ENCODE measurements around the gene USP48. TPM values are rescaled to one million over a fixed set of nuclear protein-coding genes. Genes with fewer than 3 reads are reported as not detected.

USP48 gene
- total and polyA plus RNA-seq, 2 of the 13 experiments (the other 11 are each of a cell fraction or from before 2014, with no cell fraction given), result 30.4 to 30.7 TPM

DNA sequence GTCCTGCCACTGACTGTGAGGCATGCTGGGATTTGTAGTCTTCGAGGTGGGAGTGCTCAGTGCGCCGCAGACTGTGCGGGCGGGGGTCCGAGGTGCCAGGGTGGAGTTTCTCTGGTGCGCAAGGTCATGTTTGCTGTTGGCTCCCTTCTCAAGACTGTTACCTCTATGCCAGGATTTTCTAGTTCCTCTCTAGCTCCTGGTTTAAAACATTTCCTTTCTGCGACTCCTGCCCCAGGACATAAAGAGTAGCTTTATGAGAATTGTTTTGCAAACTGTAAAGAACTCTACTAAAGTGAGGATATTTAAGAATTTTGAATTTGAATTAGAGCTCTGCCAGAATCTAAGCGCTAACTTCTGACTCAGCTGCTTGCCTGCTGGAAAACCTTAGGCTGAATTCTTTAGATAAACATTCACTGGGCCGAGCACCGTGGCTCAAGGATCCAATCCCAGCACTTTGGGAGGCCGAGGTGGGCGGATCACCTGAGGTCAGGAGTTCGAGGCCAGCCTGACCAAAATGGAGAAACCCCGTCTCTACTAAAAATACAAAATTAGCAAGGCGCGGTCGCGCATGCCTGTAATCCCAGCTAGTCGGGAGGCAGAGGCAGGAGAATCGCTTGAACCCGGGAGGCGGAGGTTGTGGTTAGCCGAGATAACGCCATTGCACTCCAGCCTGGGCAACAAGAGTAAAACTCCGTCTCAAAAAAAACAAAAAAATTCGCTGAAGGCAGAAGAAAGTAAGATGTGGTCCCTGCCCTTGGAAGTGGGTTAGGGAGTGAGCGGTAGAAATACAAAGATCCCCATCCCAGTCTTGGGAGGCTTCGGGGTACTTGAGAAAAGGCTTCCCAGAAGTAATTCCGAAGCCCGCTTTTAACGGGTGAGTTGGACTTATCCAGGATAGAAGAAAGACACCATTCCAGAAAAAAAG, 992 bp upstream of the USP48 start (continued):
- TF ChIP-seq NR0B2 (CRISPR knock-in tag; IDR thresholded peaks at IDR 0.05) (no peak), ZNF747 (CRISPR knock-in tag; IDR thresholded peaks at IDR 0.05; ENCODE audit: borderline replicate concordance) (no peak), FOXA3 (CRISPR knock-in tag; IDR thresholded peaks at IDR 0.05) (peak; percentile 40; the same call in 1 of the 2 replicates), ZNF749 (CRISPR knock-in tag; IDR thresholded peaks at IDR 0.05; ENCODE audit: borderline replicate concordance) (no peak), ADNP (CRISPR knock-in tag; IDR thresholded peaks at IDR 0.05) (0 out of 2 replicates have a peak, but pooled peaks have one; percentile 56), GTF2F1 (IDR thresholded peaks at IDR 0.05; ENCODE audit: low read length) (no peak), ZBTB34 (CRISPR knock-in tag; IDR thresholded peaks at IDR 0.05) (peak; percentile 36; the same call in 1 of the 2 replicates), FOSL2 (CRISPR knock-in tag; IDR thresholded peaks at IDR 0.05) (0 out of 2 replicates have a peak, but pooled peaks have one; percentile 54), MIXL1 (CRISPR knock-in tag; IDR thresholded peaks at IDR 0.05) (no peak), SOX5 (CRISPR knock-in tag; IDR thresholded peaks at IDR 0.05; ENCODE audit: borderline replicate concordance) (0 out of 2 replicates have a peak, but pooled peaks have one; percentile 13)
- TF ChIP-seq, protein P1, sequence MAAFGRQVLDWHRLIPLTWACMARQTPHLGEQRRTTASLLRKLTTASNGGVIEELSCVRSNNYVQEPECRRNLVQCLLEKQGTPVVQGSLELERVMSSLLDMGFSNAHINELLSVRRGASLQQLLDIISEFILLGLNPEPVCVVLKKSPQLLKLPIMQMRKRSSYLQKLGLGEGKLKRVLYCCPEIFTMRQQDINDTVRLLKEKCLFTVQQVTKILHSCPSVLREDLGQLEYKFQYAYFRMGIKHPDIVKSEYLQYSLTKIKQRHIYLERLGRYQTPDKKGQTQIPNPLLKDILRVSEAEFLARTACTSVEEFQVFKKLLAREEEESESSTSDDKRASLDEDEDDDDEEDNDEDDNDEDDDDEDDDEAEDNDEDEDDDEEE (CRISPR knock-in tag; IDR thresholded peaks at IDR 0.05), result no peak
- TF ChIP-seq, protein P2, sequence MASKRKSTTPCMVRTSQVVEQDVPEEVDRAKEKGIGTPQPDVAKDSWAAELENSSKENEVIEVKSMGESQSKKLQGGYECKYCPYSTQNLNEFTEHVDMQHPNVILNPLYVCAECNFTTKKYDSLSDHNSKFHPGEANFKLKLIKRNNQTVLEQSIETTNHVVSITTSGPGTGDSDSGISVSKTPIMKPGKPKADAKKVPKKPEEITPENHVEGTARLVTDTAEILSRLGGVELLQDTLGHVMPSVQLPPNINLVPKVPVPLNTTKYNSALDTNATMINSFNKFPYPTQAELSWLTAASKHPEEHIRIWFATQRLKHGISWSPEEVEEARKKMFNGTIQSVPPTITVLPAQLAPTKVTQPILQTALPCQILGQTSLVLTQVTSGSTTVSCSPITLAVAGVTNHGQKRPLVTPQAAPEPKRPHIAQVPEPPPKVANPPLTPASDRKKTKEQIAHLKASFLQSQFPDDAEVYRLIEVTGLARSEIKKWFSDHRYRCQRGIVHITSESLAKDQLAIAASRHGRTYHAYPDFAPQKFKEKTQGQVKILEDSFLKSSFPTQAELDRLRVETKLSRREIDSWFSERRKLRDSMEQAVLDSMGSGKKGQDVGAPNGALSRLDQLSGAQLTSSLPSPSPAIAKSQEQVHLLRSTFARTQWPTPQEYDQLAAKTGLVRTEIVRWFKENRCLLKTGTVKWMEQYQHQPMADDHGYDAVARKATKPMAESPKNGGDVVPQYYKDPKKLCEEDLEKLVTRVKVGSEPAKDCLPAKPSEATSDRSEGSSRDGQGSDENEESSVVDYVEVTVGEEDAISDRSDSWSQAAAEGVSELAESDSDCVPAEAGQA (IDR thresholded peaks at IDR 0.05; ENCODE audit: low read depth), result peak; percentile 83; the same call in 1 of the 2 replicates
- TF ChIP-seq, protein P2 (CRISPR knock-in tag; IDR thresholded peaks at IDR 0.05; ENCODE audit: borderline replicate concordance), result no peak
- TF ChIP-seq, protein P3, sequence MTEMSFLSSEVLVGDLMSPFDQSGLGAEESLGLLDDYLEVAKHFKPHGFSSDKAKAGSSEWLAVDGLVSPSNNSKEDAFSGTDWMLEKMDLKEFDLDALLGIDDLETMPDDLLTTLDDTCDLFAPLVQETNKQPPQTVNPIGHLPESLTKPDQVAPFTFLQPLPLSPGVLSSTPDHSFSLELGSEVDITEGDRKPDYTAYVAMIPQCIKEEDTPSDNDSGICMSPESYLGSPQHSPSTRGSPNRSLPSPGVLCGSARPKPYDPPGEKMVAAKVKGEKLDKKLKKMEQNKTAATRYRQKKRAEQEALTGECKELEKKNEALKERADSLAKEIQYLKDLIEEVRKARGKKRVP (CRISPR knock-in tag; IDR thresholded peaks at IDR 0.05), result peak in 1 of 2 experiments; percentile 30; a peak in 1 of 4 replicates
